Stimulated activated CD4-positive, alpha-beta T cell treated with anti-CD3 and anti-CD28 coated beads, Interleukin-1b, Interleukin-23, amount 100 ng/mL, for 1 hour (primary cell): Measurements from ENCODE around the gene MARCHF9.

ENCODE experiments used
- DNase-seq, 2 donors: peaks; one replicate each; pipeline ENCODE4 v3.0.0-alpha.2; 2020; ENCODE audit warnings: low read depth in 2 of 2

The MARCHF9 gene

GRCh38 chr12:57753756-57754337 lies 1.1 kb upstream of the MARCHF9 start:
- DNase-seq = no peak

- DNase-seq = no peak
Observed at GRCh38 chr12:57755194-57755453, 221 bp downstream of the MARCHF9 start.

GRCh38 chr12:57755454-57756372 lies 810 bp downstream of the MARCHF9 start:
- DNase-seq = no peak

GRCh38 chr12:57756406-57757341 lies 1.8 kb downstream of the MARCHF9 start:
- DNase-seq = no peak

GRCh38 chr12:57757771-57758170 lies 2.9 kb downstream of the MARCHF9 start:
- no peak for DNase-seq

GRCh38 chr12:57758552-57759359 lies 3.9 kb downstream of the MARCHF9 start:
- DNase-seq = no peak

GRCh38 chr12:57759360-57759980 lies 4.6 kb downstream of the MARCHF9 start:
- DNase-seq = no peak

- no peak for DNase-seq
Observed at GRCh38 chr12:57760347-57760982, 5.6 kb downstream of the MARCHF9 start.

GRCh38 chr12:57761391-57761998 lies 6.6 kb downstream of the MARCHF9 start:
- DNase-seq = no peak

- DNase-seq = no peak
Observed at GRCh38 chr12:57762463-57762862, 7.6 kb downstream of the MARCHF9 start.

- DNase-seq = no peak
Observed at GRCh38 chr12:57763881-57764661, 9.2 kb downstream of the MARCHF9 start.

- no peak for DNase-seq
Observed at GRCh38 chr12:57764662-57765002, 9.7 kb downstream of the MARCHF9 start.

- no peak for DNase-seq
Observed at GRCh38 chr12:57765003-57765697, 10.2 kb downstream of the MARCHF9 start.

- no peak for DNase-seq
Observed at GRCh38 chr12:57765698-57766463, 11.0 kb downstream of the MARCHF9 start.

GRCh38 chr12:57766464-57767304 lies 11.8 kb downstream of the MARCHF9 start, which contains the start of gene CYP27B1:
CYP27B1 (minus strand) TSS chr12:57767078; CDS start chr12:57767041, 37 bp downstream.
- DNase-seq = no peak

GRCh38 chr12:57767305-57767698 lies 12.4 kb downstream of the MARCHF9 start:
- DNase-seq = no peak

- DNase-seq = no peak
Observed at GRCh38 chr12:57767876-57768275, 13.0 kb downstream of the MARCHF9 start.
